ENCODE results near the gene ZDHHC17.

The ZDHHC17 gene

GRCh38 chr12:76784600-76785051 lies 20.7 kb downstream of the ZDHHC17 start:
- DNase-seq (ENCODE audit: low read depth): no peak
- H3K4me3 ChIP-seq (ENCODE audit: low read depth, low read length): no peak overlapping the region
- TF ChIP-seq CTCF (IDR thresholded peaks at IDR 0.05; ENCODE audit: low read depth, low read length, missing control alignments): no peak

- no peak overlapping the region for H3K4me3 ChIP-seq (ENCODE audit: low read depth, low read length)
- no peak for TF ChIP-seq CTCF (IDR thresholded peaks at IDR 0.05; ENCODE audit: low read depth, low read length, missing control alignments)
- no peak for DNase-seq (ENCODE audit: low read depth)
Measured at GRCh38 chr12:76785407-76785806, 21.5 kb downstream of the ZDHHC17 start.

- H3K4me3 ChIP-seq (ENCODE audit: low read depth, low read length): no peak overlapping the region
- DNase-seq (ENCODE audit: low read depth): no peak
- TF ChIP-seq CTCF (IDR thresholded peaks at IDR 0.05; ENCODE audit: low read depth, low read length, missing control alignments): no peak
Measured at GRCh38 chr12:76786986-76787385, 23.1 kb downstream of the ZDHHC17 start.

GRCh38 chr12:76787689-76788088 lies 23.8 kb downstream of the ZDHHC17 start:
- H3K4me3 ChIP-seq (ENCODE audit: low read depth, low read length): no peak overlapping the region
- no peak for TF ChIP-seq CTCF (IDR thresholded peaks at IDR 0.05; ENCODE audit: low read depth, low read length, missing control alignments)
- DNase-seq (ENCODE audit: low read depth): no peak

GRCh38 chr12:76789335-76790050 lies 25.6 kb downstream of the ZDHHC17 start:
- H3K4me3 ChIP-seq (ENCODE audit: low read depth, low read length): no peak overlapping the region
- no peak for TF ChIP-seq CTCF (IDR thresholded peaks at IDR 0.05; ENCODE audit: low read depth, low read length, missing control alignments)
- no peak for DNase-seq (ENCODE audit: low read depth)

GRCh38 chr12:76790564-76791552 lies 26.9 kb downstream of the ZDHHC17 start:
- TF ChIP-seq CTCF (IDR thresholded peaks at IDR 0.05; ENCODE audit: low read depth, low read length, missing control alignments): no peak
- no peak overlapping the region for H3K4me3 ChIP-seq (ENCODE audit: low read depth, low read length)
- DNase-seq (ENCODE audit: low read depth): no peak

Measured in GM12864 (cell line).